ENCODE measurements around the gene TTI1.

The TTI1 gene

DNA sequence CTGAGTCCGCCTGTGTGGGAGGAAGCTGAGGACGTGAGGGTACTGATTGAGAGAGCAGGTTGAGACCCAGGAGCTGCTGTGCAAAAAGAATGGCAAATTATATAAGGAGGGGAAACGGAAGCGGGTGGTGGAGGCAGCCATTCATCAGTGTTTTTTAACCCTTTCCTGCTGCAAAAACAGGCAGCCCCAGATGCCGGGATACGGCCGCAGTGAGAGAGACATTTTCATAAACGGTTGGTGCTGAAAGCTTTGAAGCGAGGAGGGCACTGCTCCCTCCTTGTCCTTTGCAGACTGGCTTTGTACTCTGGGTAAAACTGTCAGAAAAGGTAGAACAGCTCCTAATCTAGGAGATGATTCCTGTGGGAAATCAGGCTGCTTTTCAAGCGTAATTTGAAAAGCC, 56.4 kb downstream of the TTI1 start:
- TF ChIP-seq, protein P1, sequence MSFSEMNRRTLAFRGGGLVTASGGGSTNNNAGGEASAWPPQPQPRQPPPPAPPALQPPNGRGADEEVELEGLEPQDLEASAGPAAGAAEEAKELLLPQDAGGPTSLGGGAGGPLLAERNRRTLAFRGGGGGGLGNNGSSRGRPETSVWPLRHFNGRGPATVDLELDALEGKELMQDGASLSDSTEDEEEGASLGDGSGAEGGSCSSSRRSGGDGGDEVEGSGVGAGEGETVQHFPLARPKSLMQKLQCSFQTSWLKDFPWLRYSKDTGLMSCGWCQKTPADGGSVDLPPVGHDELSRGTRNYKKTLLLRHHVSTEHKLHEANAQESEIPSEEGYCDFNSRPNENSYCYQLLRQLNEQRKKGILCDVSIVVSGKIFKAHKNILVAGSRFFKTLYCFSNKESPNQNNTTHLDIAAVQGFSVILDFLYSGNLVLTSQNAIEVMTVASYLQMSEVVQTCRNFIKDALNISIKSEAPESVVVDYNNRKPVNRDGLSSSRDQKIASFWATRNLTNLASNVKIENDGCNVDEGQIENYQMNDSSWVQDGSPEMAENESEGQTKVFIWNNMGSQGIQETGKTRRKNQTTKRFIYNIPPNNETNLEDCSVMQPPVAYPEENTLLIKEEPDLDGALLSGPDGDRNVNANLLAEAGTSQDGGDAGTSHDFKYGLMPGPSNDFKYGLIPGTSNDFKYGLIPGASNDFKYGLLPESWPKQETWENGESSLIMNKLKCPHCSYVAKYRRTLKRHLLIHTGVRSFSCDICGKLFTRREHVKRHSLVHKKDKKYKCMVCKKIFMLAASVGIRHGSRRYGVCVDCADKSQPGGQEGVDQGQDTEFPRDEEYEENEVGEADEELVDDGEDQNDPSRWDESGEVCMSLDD (tag by site-specific recombination; IDR thresholded peaks at IDR 0.05): no peak
- TF ChIP-seq ZNF707 (tag by site-specific recombination; IDR thresholded peaks at IDR 0.05): no peak
- no peak for TF ChIP-seq ZNF792 (tag by site-specific recombination; IDR thresholded peaks at IDR 0.05)
- no peak for TF ChIP-seq ZNF660 (tag by site-specific recombination; IDR thresholded peaks at IDR 0.05)
- no peak for TF ChIP-seq ZNF155 (tag by site-specific recombination; IDR thresholded peaks at IDR 0.05)
- TF ChIP-seq ZNF391 (tag by site-specific recombination; IDR thresholded peaks at IDR 0.05; ENCODE audit: borderline replicate concordance, low read depth): no peak
- TF ChIP-seq ZNF561 (tag by site-specific recombination; IDR thresholded peaks at IDR 0.05; ENCODE audit: borderline replicate concordance): no peak
- ChIA-PET POLR2A (no interaction called here), CTCF (no interaction called here)
- Histone ChIP-seq H3K27ac (ENCODE audit: extremely low read depth, low read depth, low read length) (no peak overlapping the region), H3K4me1 (ENCODE audit: control insufficient read depth, insufficient read depth, low read length) (no peaks in the 10 kb centered on the region), H3K36me3 (ENCODE audit: control insufficient read depth in 2 of 2, insufficient read depth in 1 of 2, low read length in 2 of 2) (peaks cover 0 to 4% of the 10 kb centered on the region in 2 experiments; a peak in 1 of 3 replicates), H3K9me3 (ENCODE audit: control insufficient read depth, insufficient read depth, low read depth, low read length) (no peaks in the 10 kb centered on the region), H3K4me3 (ENCODE audit: low read depth, low read length) (no peak overlapping the region)

DNA sequence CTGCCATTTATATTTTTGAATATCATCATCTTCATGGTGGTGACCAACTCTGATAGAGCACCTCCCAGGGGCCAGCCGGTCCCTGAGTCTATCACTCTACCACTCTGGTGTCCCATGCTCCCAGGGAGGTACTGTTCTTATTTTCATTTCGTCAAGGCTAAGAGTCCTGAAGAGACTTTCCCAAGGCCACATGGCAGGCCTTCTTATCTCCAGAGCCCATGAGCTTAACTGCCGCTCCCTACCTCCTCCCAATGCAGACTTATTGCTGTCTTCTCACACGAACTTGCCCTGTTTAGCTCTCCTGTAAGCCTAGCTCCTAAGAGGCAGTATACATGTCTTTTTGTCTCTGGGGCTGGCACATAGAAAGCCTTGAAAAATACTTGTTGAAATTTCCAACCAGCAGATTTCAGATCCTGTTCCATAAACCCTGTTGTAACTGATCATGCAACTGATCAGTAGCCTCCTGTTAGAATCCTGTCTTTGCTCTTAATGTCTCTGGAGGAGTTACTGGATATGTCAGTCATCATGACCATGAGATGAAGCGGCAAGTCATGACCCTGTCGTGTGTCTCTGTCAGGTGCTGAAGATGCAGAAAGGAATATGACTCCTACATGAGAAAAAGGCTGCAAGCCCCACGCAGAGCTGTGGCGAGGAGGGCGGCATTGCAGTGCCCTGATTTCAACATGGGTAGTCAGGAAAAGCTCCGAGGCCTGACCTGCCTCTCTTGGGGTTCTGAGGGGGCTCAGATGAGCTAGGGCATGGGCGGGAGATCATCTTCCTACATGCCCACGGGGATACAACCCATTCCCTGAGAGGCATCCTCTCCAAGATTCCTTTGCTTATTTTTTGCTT, 60.0 kb downstream of the TTI1 start:
- no peaks in the 10 kb centered on the region for H3K9me3 ChIP-seq (ENCODE audit: control insufficient read depth, insufficient read depth, low read depth, low read length)
- ChIA-PET CTCF (interaction anchor here (0.5 kb wide), 1 partner anchor 111 kb away, joined by 3 read pairs; no protein-coding TSS in a partner anchor), POLR2A (no interaction called here)
- no peaks in the 10 kb centered on the region for H3K36me3 ChIP-seq (ENCODE audit: control insufficient read depth in 2 of 2, insufficient read depth in 1 of 2, low read length in 2 of 2)
- TF ChIP-seq OSR2 (tag by site-specific recombination; IDR thresholded peaks at IDR 0.05) (no peak), KLF7 (tag by site-specific recombination; IDR thresholded peaks at IDR 0.05; ENCODE audit: borderline replicate concordance) (no peak), ZIC2 (tag by site-specific recombination; IDR thresholded peaks at IDR 0.05) (no peak), ZNF335 (tag by site-specific recombination; conservative IDR thresholded peaks at IDR 0.05) (no peak), ZNF324 (tag by site-specific recombination; IDR thresholded peaks at IDR 0.05) (no peak), ZNF266 (tag by site-specific recombination; IDR thresholded peaks at IDR 0.05; ENCODE audit: low read depth) (no peak), MZF1 (tag by site-specific recombination; IDR thresholded peaks at IDR 0.05; ENCODE audit: borderline replicate concordance) (no peak)
- TF ChIP-seq, protein P2, sequence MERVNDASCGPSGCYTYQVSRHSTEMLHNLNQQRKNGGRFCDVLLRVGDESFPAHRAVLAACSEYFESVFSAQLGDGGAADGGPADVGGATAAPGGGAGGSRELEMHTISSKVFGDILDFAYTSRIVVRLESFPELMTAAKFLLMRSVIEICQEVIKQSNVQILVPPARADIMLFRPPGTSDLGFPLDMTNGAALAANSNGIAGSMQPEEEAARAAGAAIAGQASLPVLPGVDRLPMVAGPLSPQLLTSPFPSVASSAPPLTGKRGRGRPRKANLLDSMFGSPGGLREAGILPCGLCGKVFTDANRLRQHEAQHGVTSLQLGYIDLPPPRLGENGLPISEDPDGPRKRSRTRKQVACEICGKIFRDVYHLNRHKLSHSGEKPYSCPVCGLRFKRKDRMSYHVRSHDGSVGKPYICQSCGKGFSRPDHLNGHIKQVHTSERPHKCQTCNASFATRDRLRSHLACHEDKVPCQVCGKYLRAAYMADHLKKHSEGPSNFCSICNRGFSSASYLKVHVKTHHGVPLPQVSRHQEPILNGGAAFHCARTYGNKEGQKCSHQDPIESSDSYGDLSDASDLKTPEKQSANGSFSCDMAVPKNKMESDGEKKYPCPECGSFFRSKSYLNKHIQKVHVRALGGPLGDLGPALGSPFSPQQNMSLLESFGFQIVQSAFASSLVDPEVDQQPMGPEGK (tag by site-specific recombination; IDR thresholded peaks at IDR 0.05): no peak
- no peaks in the 10 kb centered on the region for H3K4me1 ChIP-seq (ENCODE audit: control insufficient read depth, insufficient read depth, low read length)
- H3K4me3 ChIP-seq (ENCODE audit: low read depth, low read length): no peak overlapping the region
- H3K27ac ChIP-seq (ENCODE audit: extremely low read depth, low read depth, low read length): no peak overlapping the region

DNA sequence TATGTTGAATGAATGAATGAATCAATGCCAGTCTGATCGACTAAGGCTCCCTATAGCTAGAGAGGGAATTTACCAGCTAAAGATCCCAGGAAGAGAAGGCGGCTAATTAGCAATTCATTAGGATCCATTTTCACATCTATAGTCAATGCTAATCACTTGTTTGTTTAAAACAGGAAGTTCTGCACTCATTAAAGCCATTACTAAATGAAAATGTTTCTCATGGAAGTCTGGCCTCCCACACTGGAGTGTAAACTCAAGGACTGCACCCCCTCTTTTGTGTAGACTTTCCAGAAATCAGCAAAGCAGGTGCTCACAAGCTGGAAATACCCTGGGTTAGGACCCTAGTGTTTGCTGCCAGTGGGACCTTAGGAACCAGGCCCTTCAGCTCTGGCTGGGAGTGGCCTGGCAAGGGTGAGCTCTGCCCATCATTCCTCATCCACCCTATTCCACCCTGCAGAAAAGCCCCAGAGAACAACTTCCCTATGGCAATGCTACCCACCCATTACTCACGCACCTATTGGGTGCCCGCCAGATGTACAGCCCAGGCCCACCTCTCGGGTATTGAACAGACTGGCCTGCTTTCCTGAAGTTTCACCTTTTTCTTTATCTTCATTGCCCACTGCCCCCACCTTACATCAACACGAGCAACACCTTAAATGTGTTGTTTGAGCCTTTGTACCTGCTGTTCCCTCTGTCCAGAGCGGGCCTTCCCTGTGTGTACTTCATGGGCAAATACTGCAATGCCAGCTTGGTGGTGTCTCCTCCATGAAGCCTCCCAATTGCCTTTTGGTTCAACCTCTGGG, 60.8 kb downstream of the TTI1 start:
- no peak overlapping the region for H3K4me3 ChIP-seq (ENCODE audit: low read depth, low read length)
- H3K36me3 ChIP-seq (ENCODE audit: control insufficient read depth in 2 of 2, insufficient read depth in 1 of 2, low read length in 2 of 2): no peaks in the 10 kb centered on the region
- H3K27ac ChIP-seq (ENCODE audit: extremely low read depth, low read depth, low read length): no peak overlapping the region
- H3K9me3 ChIP-seq (ENCODE audit: control insufficient read depth, insufficient read depth, low read depth, low read length): no peaks in the 10 kb centered on the region
- no peaks in the 10 kb centered on the region for H3K4me1 ChIP-seq (ENCODE audit: control insufficient read depth, insufficient read depth, low read length)
- CTCF ChIA-PET: interaction anchor here (0.5 to 0.7 kb wide), 3 partner anchors 112 to 245 kb away, joined by 3 to 4 read pairs (median 3); no protein-coding TSS in a partner anchor
- POLR2A ChIA-PET: no interaction called here
- TF ChIP-seq ZNF76 (tag by site-specific recombination; IDR thresholded peaks at IDR 0.05; ENCODE audit: borderline replicate concordance, low read depth): no peak
- no peak for TF ChIP-seq ZFHX2 (tag by site-specific recombination; conservative IDR thresholded peaks at IDR 0.05)
- no peak for TF ChIP-seq ZNF335 (tag by site-specific recombination; conservative IDR thresholded peaks at IDR 0.05)
- TF ChIP-seq ZNF610 (tag by site-specific recombination; IDR thresholded peaks at IDR 0.05; ENCODE audit: borderline replicate concordance): no peak
- no peak for TF ChIP-seq ZNF48 (tag by site-specific recombination; IDR thresholded peaks at IDR 0.05)
- TF ChIP-seq, protein P3, sequence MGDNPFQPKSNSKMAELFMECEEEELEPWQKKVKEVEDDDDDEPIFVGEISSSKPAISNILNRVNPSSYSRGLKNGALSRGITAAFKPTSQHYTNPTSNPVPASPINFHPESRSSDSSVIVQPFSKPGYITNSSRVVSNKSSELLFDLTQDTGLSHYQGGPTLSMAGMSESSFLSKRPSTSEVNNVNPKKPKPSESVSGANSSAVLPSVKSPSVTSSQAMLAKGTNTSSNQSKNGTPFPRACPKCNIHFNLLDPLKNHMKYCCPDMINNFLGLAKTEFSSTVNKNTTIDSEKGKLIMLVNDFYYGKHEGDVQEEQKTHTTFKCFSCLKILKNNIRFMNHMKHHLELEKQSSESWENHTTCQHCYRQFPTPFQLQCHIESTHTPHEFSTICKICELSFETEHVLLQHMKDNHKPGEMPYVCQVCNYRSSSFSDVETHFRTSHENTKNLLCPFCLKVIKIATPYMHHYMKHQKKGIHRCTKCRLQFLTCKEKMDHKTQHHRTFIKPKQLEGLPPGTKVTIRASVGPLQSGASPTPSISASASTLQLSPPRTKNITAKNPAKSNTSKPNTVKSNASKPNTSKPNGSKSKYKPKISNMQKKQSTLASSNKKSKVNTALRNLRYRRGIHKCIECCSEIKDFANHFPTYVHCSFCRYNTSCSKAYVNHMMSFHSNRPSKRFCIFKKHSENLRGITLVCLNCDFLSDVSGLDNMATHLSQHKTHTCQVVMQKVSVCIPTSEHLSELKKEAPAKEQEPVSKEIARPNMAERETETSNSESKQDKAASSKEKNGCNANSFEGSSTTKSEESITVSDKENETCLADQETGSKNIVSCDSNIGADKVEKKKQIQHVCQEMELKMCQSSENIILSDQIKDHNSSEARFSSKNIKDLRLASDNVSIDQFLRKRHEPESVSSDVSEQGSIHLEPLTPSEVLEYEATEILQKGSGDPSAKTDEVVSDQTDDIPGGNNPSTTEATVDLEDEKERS (tag by site-specific recombination; IDR thresholded peaks at IDR 0.05): no peak
- TF ChIP-seq SP3 (tag by site-specific recombination; IDR thresholded peaks at IDR 0.05): no peak
- TF ChIP-seq IKZF3 (tag by site-specific recombination; IDR thresholded peaks at IDR 0.05): no peak

Data from HEK293 (cell line).